IMR-90 (cell line): Measurements from ENCODE around the gene TRIM38. TPM values are rescaled to one million over a fixed set of nuclear protein-coding genes. Genes with fewer than 3 reads are reported as not detected.

ENCODE experiments used
- ATAC-seq: fragments of 200-7000 bp; cut with Tn5 transposase; 2 replicates; pipeline ENCODE4 v1.9.1; 2020; ENCODE audit warnings: low read depth, mild to moderate bottlenecking, moderate library complexity
- BruUV-seq: library from RNA; stranded (reverse); fragments of 400-500 nt; replicated peaks from 2 replicates; lab custom pipeline; 2021; lab: Mats Ljungman, UMichigan
- CTCF ChIA-PET: fragments of 300-600 bp; formaldehyde crosslinking; extraction: SDS; loops from one replicate; lab custom pipeline; 2021; ENCODE audit warnings: antibody characterized with exemption; lab: Yijun Ruan, JAX
- POLR2A ChIA-PET: fragments of 300-600 bp; sonication (Branson Sonifier 250); formaldehyde crosslinking; loops from one replicate; lab custom pipeline; 2022; ENCODE audit warnings: antibody characterized with exemption; ENCODE audit not compliant: unreplicated experiment; lab: Charles Lee
- DNase-seq: peaks from one replicate; pipeline ENCODE4 v3.0.0; 2013
- H2AFZ ChIP-seq: replicated peaks from 2 replicates; pipeline ENCODE3; 2013; ENCODE audit warnings: low read length, mild to moderate bottlenecking; ENCODE audit not compliant: poor library complexity
- H2AK5ac ChIP-seq: 2 replicates; pipeline ENCODE4 v1.6.1; 2013; ENCODE audit warnings: low read depth, low read length, inconsistent platforms
- H2AK9ac ChIP-seq: replicated peaks from 2 replicates; pipeline ENCODE3; 2013; ENCODE audit warnings: mild to moderate bottlenecking, low read depth, low read length, moderate library complexity; ENCODE audit not compliant: poor library complexity
- H2BK120ac ChIP-seq: 2 replicates; pipeline ENCODE4 v1.6.1; 2013; ENCODE audit warnings: low read depth, low read length, inconsistent platforms
- H2BK15ac ChIP-seq: 3 replicates; pipeline ENCODE4 v1.6.1; 2013; ENCODE audit warnings: low read depth, low read length, inconsistent platforms
- H2BK20ac ChIP-seq: 2 replicates; pipeline ENCODE4 v1.6.1; 2013; ENCODE audit warnings: low read depth, mild to moderate bottlenecking, inconsistent platforms, low read length, moderate library complexity
- H2BK5ac ChIP-seq: 2 replicates; pipeline ENCODE4 v1.6.1; 2013; ENCODE audit warnings: mild to moderate bottlenecking, low read depth, low read length, inconsistent platforms; ENCODE audit not compliant: poor library complexity, severe bottlenecking
- H3K14ac ChIP-seq: replicated peaks from 2 replicates; pipeline ENCODE4 v1.6.1; 2013; ENCODE audit warnings: low read depth, low read length, inconsistent platforms
- H3K18ac ChIP-seq: 2 replicates; pipeline ENCODE4 v1.6.1; 2013; ENCODE audit warnings: low read depth, low read length, control low read depth
- H3K23ac ChIP-seq: 2 replicates; pipeline ENCODE4 v1.6.1; 2013; ENCODE audit warnings: low read depth, low read length, inconsistent platforms
- H3K27ac ChIP-seq: 2 replicates; pipeline ENCODE4 v1.5.1; 2013; ENCODE audit warnings: mild to moderate bottlenecking, control low read depth, low read length; ENCODE audit not compliant: insufficient read depth
- H3K27me3 ChIP-seq: 2 replicates; pipeline ENCODE4 v1.6.1; 2013; ENCODE audit warnings: low read length; ENCODE audit not compliant: control insufficient read depth, insufficient read depth
- H3K36me3 ChIP-seq: 2 replicates; pipeline ENCODE4 v1.6.1; 2013; ENCODE audit warnings: low read length, mixed read lengths; ENCODE audit not compliant: control insufficient read depth, insufficient read depth
- H3K4ac ChIP-seq: 2 replicates; pipeline ENCODE4 v1.6.1; 2013; ENCODE audit warnings: low read depth, low read length, inconsistent platforms
- H3K4me1 ChIP-seq: 2 replicates; pipeline ENCODE4 v1.6.1; 2013; ENCODE audit warnings: low read length, mixed read lengths; ENCODE audit not compliant: control insufficient read depth, insufficient read depth
- H3K4me2 ChIP-seq: 2 replicates; pipeline ENCODE4 v1.6.1; 2013; ENCODE audit warnings: low read depth, mild to moderate bottlenecking, control low read depth, low read length, moderate library complexity
- H3K4me3 ChIP-seq: 2 replicates; pipeline ENCODE4 v1.5.1; 2013; ENCODE audit warnings: low read depth, mild to moderate bottlenecking, control low read depth, low read length, moderate library complexity; ENCODE audit not compliant: insufficient read depth
- H3K56ac ChIP-seq: 2 replicates; pipeline ENCODE4 v1.6.1; 2013; ENCODE audit warnings: low read length, inconsistent platforms; ENCODE audit not compliant: insufficient read depth; ENCODE audit errors: extremely low read depth
- H3K79me1 ChIP-seq, 2 experiments: 2 replicates each; pipeline ENCODE4 v1.6.1; 2013; ENCODE audit warnings: low read length in 2 of 2, inconsistent platforms in 1 of 2, low read depth in 1 of 2
- H3K9ac ChIP-seq: 2 replicates; pipeline ENCODE4 v1.6.1; 2013; ENCODE audit warnings: low read depth, low read length, control low read depth
- H3K9me1 ChIP-seq: 2 replicates; pipeline ENCODE4 v1.6.1; 2013; ENCODE audit warnings: low read length, inconsistent platforms; ENCODE audit not compliant: insufficient read depth
- H3K9me3 ChIP-seq: 2 replicates; pipeline ENCODE4 v1.6.1; 2013; ENCODE audit warnings: low read length; ENCODE audit not compliant: control insufficient read depth, insufficient read depth
- H4K20me1 ChIP-seq: 2 replicates; pipeline ENCODE4 v1.6.1; 2013; ENCODE audit warnings: low read length, inconsistent platforms; ENCODE audit not compliant: insufficient read depth
- H4K5ac ChIP-seq: 2 replicates; pipeline ENCODE4 v1.6.1; 2013; ENCODE audit warnings: mild to moderate bottlenecking, low read depth, low read length, control low read depth
- H4K8ac ChIP-seq, 2 experiments: 2 replicates each; pipeline ENCODE4 v1.6.1; 2013; ENCODE audit warnings: low read depth in 2 of 2, low read length in 2 of 2, control low read depth in 1 of 2, inconsistent platforms in 1 of 2
- H4K91ac ChIP-seq: 2 replicates; pipeline ENCODE4 v1.6.1; 2013; ENCODE audit warnings: low read depth, low read length, inconsistent platforms; ENCODE audit not compliant: insufficient read depth
- BHLHE40 ChIP-seq: fragments of 150-350 bp; IDR thresholded peaks from 2 replicates; pipeline ENCODE4 v1.6.1; 2016; ENCODE audit warnings: mild to moderate bottlenecking, low read depth, low read length
- CEBPB ChIP-seq: IDR thresholded peaks from 2 replicates; pipeline ENCODE4 v1.6.1; 2012; ENCODE audit warnings: low read depth, low read length, improper control_type of control experiment
- CHD1 ChIP-seq: IDR thresholded peaks from 2 replicates; pipeline ENCODE4 v1.6.1; 2012; ENCODE audit warnings: low read depth, low read length, improper control_type of control experiment
- CTCF ChIP-seq: conservative IDR thresholded peaks from 2 replicates; pipeline ENCODE4 v1.5.1; 2012; ENCODE audit warnings: mild to moderate bottlenecking, low read depth, low read length, improper control_type of control experiment
- FOS ChIP-seq: fragments of 150-350 bp; IDR thresholded peaks from 2 replicates; pipeline ENCODE4 v1.6.1; 2016; ENCODE audit warnings: low read depth, low read length
- MAFK ChIP-seq: IDR thresholded peaks from 2 replicates; pipeline ENCODE4 v1.6.1; 2012; ENCODE audit warnings: low read depth, low read length, improper control_type of control experiment
- MAZ ChIP-seq: IDR thresholded peaks from 2 replicates; pipeline ENCODE4 v1.6.1; 2012; ENCODE audit warnings: low read depth, mild to moderate bottlenecking, low read length, improper control_type of control experiment, moderate library complexity, borderline replicate concordance
- MXI1 ChIP-seq: IDR thresholded peaks from 2 replicates; pipeline ENCODE4 v1.6.1; 2012; ENCODE audit warnings: low read depth, mild to moderate bottlenecking, low read length, moderate library complexity, borderline replicate concordance
- NFE2L2 ChIP-seq: fragments of 150-350 bp; IDR thresholded peaks from 2 replicates; pipeline ENCODE4 v1.6.1; 2016; ENCODE audit warnings: low read depth, mild to moderate bottlenecking, low read length
- POLR2A ChIP-seq: IDR thresholded peaks from 2 replicates; pipeline ENCODE4 v1.6.1; 2012; ENCODE audit warnings: mild to moderate bottlenecking, low read depth, low read length
- RAD21 ChIP-seq: IDR thresholded peaks from 2 replicates; pipeline ENCODE4 v1.6.1; 2012; ENCODE audit warnings: low read length, improper control_type of control experiment
- RCOR1 ChIP-seq: IDR thresholded peaks from 2 replicates; pipeline ENCODE4 v1.6.1; 2012; ENCODE audit warnings: mild to moderate bottlenecking, low read length, improper control_type of control experiment; ENCODE audit not compliant: insufficient replicate concordance
- RFX5 ChIP-seq: IDR thresholded peaks from 2 replicates; pipeline ENCODE4 v1.8.0; 2012; ENCODE audit warnings: low read depth, mild to moderate bottlenecking, low read length, moderate library complexity
- SMC3 ChIP-seq: fragments of 150-350 bp; IDR thresholded peaks from 2 replicates; pipeline ENCODE4 v1.6.1; 2016; ENCODE audit warnings: low read depth, mild to moderate bottlenecking, antibody characterized with exemption, low read length, moderate library complexity
- USF2 ChIP-seq: fragments of 150-350 bp; IDR thresholded peaks from 2 replicates; pipeline ENCODE4 v1.6.1; 2017; ENCODE audit warnings: mild to moderate bottlenecking, antibody characterized with exemption, low read length, low read depth
- WGBS, 2 experiments: methylation state at CpG; one replicate each; pipeline versions ENCODE4 v1.1.5 to v1.1.7; 2013; ENCODE audit warnings: missing lambda C conversion rate in 2 of 2; ENCODE audit not compliant: insufficient read length in 1 of 2; ENCODE audit errors: extremely low coverage in 2 of 2; 5-methylcytosine and 5-hydroxymethylcytosine counted together
- dilution Hi-C: fragments of 300-500 bp; cut with HindIII; formaldehyde crosslinking; loops from one replicate; pipeline ENCODE4 v1.14.3; 2018; ENCODE audit warnings: low sequenced_read_pairs; ENCODE audit not compliant: unreplicated experiment
- in situ Hi-C: fragments of 300-500 bp; cut with MboI; formaldehyde crosslinking; loops from 3 replicates; pipeline ENCODE4 v1.14.3; 2019; ENCODE audit warnings: low sequenced_read_pairs, inconsistent platforms, mixed read lengths
- intact Hi-C: fragments of 100-400 bp; cut with micrococcal nuclease; formaldehyde crosslinking; loops from 2 replicates; pipeline ENCODE4 v1.10.0; 2022
- polyA plus RNA-seq, 3 experiments: library from polyadenylated mRNA; depleted of rRNA; stranded (reverse); fragments of >200 nt; gene quantifications; 2 replicates each; pipeline ENCODE4 v1.2.3, GENCODE V29; 2012; ENCODE audit warnings: low replicate concordance in 1 of 3
- total RNA-seq: library from RNA; depleted of rRNA; stranded (reverse); fragments of >200 nt; gene quantifications from 2 replicates; pipeline ENCODE4 v1.2.3, GENCODE V29; 2012
- TF ChIP-seq, protein P1 (sequence below): fragments of 150-350 bp; IDR thresholded peaks from 2 replicates; pipeline ENCODE4 v1.6.1; 2016; ENCODE audit warnings: low read depth, mild to moderate bottlenecking, low read length, moderate library complexity, borderline replicate concordance

TRIM38 gene
- total and polyA plus RNA-seq, 2 of the 4 experiments (the other 2 are of a cell fraction), result 4.1 to 6.3 TPM

GRCh38 chr6:25959890-25960536, 2.6 kb upstream of the TRIM38 start:
- Histone ChIP-seq H2AK5ac (no peak overlapping the region), H3K4me2 (no peak overlapping the region), H2BK120ac (no peak overlapping the region), H3K79me1 (peaks cover 2 to 16% of the 10 kb centered on the region in 2 experiments; a peak in 2 of 4 replicates), H3K4me1 (peaks cover 12% of the 10 kb centered on the region), H3K27ac (no peak overlapping the region), H4K91ac (no peak overlapping the region), H3K27me3 (no peaks in the 10 kb centered on the region), H2AFZ (no peak overlapping the region), H3K23ac (no peak overlapping the region), H3K4me3 (no peak overlapping the region), H3K4ac (no peak overlapping the region), H3K18ac (no peak overlapping the region), H4K20me1 (no peaks in the 10 kb centered on the region), H2BK5ac (no peak overlapping the region), H3K56ac (no peak overlapping the region), H2AK9ac (no peak overlapping the region), H3K14ac (no peak overlapping the region), H2BK20ac (no peak overlapping the region), H3K9me1 (no peaks in the 10 kb centered on the region), H4K5ac (no peak overlapping the region), H3K36me3 (no peaks in the 10 kb centered on the region), H2BK15ac (no peak overlapping the region), H3K9ac (no peak overlapping the region), H3K9me3 (no peaks in the 10 kb centered on the region), H4K8ac (no peak overlapping the region)
- ChIA-PET CTCF (no interaction called here), POLR2A (no interaction called here)
- dilution Hi-C loops (no loop called here), in situ Hi-C loops (no loop called here), intact Hi-C loops (no loop called here)
- BruUV-seq, result no TSS peak
- DNase-seq (peak; percentile 35), ATAC-seq (no peak)
- no CpG with 5 or more reads among the region's 2 CpGs for WGBS, 2 experiments
- TF ChIP-seq CHD1 (no peak), MXI1 (no peak), CEBPB (no peak), BHLHE40 (no peak), RFX5 (no peak), POLR2A (no peak), RAD21 (no peak), FOS (no peak), SMC3 (no peak), MAZ (no peak), NFE2L2 (no peak), CTCF (no peak), RCOR1 (no peak), USF2 (no peak), MAFK (no peak)
- TF ChIP-seq, protein P1, sequence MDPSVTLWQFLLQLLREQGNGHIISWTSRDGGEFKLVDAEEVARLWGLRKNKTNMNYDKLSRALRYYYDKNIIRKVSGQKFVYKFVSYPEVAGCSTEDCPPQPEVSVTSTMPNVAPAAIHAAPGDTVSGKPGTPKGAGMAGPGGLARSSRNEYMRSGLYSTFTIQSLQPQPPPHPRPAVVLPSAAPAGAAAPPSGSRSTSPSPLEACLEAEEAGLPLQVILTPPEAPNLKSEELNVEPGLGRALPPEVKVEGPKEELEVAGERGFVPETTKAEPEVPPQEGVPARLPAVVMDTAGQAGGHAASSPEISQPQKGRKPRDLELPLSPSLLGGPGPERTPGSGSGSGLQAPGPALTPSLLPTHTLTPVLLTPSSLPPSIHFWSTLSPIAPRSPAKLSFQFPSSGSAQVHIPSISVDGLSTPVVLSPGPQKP, result no peak
